Astrocyte of the cerebellum (primary cell): Measurements from ENCODE around the gene HS1BP3.

Experiments used
- DNase-seq: peaks from one replicate; pipeline ENCODE4 v3.0.0-alpha.2; 2011; ENCODE audit warnings: low read depth
- H3K4me3 ChIP-seq: 2 replicates; pipeline ENCODE4 v1.5.1; 2011; ENCODE audit warnings: mild to moderate bottlenecking, low read depth, low read length, moderate library complexity
- CTCF ChIP-seq: IDR thresholded peaks from 2 replicates; pipeline ENCODE4 v1.5.1; 2012; ENCODE audit warnings: low read length, low read depth, moderate library complexity, mild to moderate bottlenecking; ENCODE audit errors: missing control alignments
- in situ Hi-C: cut with HindIII; loops from 2 replicates; pipeline ENCODE4 v1.10.0; 2017; ENCODE audit warnings: low sequenced_read_pairs

The HS1BP3 gene

GRCh38 chr2:20596973-20597859 is 53.7 kb downstream of the HS1BP3 start:
- H3K4me3 ChIP-seq, result no peak overlapping the region
- no peak for DNase-seq
- no peak for TF ChIP-seq CTCF
- in situ Hi-C loops, result no loop called here

GRCh38 chr2:20596193-20596972 is 54.5 kb downstream of the HS1BP3 start:
- TF ChIP-seq CTCF, result no peak
- in situ Hi-C loops, result no loop called here
- no peak for DNase-seq
- H3K4me3 ChIP-seq, result no peak overlapping the region

- no peak for TF ChIP-seq CTCF
- DNase-seq, result peak; percentile 80
- in situ Hi-C loops, result no loop called here
- H3K4me3 ChIP-seq, result no peak overlapping the region
Measured at GRCh38 chr2:20595439-20596192, 55.3 kb downstream of the HS1BP3 start.

GRCh38 chr2:20594957-20595356 is 55.9 kb downstream of the HS1BP3 start:
- in situ Hi-C loops, result no loop called here
- no peak overlapping the region for H3K4me3 ChIP-seq
- no peak for TF ChIP-seq CTCF
- DNase-seq, result no peak

GRCh38 chr2:20594048-20594750 is 56.7 kb downstream of the HS1BP3 start:
- DNase-seq, result no peak
- no peak for TF ChIP-seq CTCF
- in situ Hi-C loops, result no loop called here
- no peak overlapping the region for H3K4me3 ChIP-seq
